ENCODE results near the gene TOMM20.

DNA sequence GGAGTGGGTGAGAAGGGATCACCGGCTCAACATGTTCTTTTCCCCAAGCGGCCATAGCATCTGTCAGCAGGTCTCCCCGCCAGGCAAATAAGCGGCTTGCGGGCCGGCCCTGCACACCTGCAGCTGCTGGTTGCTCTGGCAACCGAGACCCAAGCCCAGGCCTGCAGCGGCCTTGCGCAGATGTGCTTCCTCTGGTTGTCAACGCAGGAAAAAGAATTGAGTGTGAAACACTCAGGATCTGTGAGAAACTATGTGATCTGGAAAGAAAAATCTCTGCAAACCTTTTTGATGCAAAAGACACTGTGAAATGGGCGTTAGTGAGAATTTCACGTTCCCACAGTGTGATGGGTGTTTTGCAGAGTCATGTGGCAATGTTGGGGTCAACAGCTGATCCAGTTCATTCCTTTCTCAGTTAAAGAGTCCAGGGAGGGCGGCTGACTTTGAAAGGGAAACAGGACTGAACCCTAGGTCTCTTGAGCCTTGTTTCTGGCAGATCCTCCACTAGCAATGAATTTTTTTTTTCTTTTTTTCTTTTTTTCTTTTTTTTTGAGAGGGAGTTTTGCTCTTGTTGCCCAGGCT lies 28.4 kb downstream of the TOMM20 start:
- TF ChIP-seq, protein P1, sequence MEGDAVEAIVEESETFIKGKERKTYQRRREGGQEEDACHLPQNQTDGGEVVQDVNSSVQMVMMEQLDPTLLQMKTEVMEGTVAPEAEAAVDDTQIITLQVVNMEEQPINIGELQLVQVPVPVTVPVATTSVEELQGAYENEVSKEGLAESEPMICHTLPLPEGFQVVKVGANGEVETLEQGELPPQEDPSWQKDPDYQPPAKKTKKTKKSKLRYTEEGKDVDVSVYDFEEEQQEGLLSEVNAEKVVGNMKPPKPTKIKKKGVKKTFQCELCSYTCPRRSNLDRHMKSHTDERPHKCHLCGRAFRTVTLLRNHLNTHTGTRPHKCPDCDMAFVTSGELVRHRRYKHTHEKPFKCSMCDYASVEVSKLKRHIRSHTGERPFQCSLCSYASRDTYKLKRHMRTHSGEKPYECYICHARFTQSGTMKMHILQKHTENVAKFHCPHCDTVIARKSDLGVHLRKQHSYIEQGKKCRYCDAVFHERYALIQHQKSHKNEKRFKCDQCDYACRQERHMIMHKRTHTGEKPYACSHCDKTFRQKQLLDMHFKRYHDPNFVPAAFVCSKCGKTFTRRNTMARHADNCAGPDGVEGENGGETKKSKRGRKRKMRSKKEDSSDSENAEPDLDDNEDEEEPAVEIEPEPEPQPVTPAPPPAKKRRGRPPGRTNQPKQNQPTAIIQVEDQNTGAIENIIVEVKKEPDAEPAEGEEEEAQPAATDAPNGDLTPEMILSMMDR (IDR thresholded peaks at IDR 0.05): no peak
- TF ChIP-seq POLR2A (IDR thresholded peaks at IDR 0.05): no peak

Data from thyroid gland (tissue), 4 donors.